ENCODE measurements around the gene DISC1. TPM values are rescaled to one million over a fixed set of nuclear protein-coding genes. Genes with fewer than 3 reads are reported as not detected.

Gene DISC1
- total RNA-seq, 3 donors from 2014 or later, result 12.1 to 18.9 (median 12.4) TPM

- intact Hi-C loops (cut with DNase I; ENCODE audit: low total_unique reads), result no loop called here
- H3K9me3 ChIP-seq, result no peaks in the 10 kb centered on the region
- TF ChIP-seq POLR2A (IDR thresholded peaks at IDR 0.05), result no peak
- TF ChIP-seq, protein P1, sequence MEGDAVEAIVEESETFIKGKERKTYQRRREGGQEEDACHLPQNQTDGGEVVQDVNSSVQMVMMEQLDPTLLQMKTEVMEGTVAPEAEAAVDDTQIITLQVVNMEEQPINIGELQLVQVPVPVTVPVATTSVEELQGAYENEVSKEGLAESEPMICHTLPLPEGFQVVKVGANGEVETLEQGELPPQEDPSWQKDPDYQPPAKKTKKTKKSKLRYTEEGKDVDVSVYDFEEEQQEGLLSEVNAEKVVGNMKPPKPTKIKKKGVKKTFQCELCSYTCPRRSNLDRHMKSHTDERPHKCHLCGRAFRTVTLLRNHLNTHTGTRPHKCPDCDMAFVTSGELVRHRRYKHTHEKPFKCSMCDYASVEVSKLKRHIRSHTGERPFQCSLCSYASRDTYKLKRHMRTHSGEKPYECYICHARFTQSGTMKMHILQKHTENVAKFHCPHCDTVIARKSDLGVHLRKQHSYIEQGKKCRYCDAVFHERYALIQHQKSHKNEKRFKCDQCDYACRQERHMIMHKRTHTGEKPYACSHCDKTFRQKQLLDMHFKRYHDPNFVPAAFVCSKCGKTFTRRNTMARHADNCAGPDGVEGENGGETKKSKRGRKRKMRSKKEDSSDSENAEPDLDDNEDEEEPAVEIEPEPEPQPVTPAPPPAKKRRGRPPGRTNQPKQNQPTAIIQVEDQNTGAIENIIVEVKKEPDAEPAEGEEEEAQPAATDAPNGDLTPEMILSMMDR (IDR thresholded peaks at IDR 0.05), result no peak
- no peak for TF ChIP-seq POLR2AphosphoS5 (IDR thresholded peaks at IDR 0.05)
- H3K27ac ChIP-seq, result no peak overlapping the region
- DNase-seq (ENCODE audit: low spot score in 2 of 2), result no peak
- no peak overlapping the region for H3K4me3 ChIP-seq
- H3K4me1 ChIP-seq, result no peaks in the 10 kb centered on the region
- no peaks in the 10 kb centered on the region for H3K36me3 ChIP-seq
- H3K27me3 ChIP-seq, result no peaks in the 10 kb centered on the region
Measured at GRCh38 chr1:231733063-231733462, 106.5 kb downstream of the DISC1 start.

DNA sequence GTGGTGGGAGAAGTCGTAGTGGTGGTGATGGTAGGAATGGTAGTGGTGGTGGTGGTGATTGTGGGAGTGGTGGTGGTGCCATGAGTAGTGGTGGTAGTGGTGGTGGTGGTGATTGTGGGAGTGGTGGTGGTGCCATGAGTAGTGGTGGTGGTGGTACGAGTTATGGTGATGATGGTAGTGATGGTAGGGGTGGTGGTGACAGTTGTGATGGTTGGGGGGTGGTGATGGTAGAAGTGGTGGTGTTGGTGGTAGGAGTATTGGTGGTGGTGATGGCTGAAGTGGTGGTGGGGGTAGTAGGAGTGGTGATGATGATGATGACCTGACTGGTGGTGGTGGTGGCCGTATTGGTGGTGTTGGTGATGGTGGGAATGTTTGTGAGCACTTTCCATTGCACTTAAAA, 107.1 kb downstream of the DISC1 start:
- TF ChIP-seq, protein P1 (IDR thresholded peaks at IDR 0.05), result no peak
- TF ChIP-seq POLR2AphosphoS5 (IDR thresholded peaks at IDR 0.05) (no peak), POLR2A (IDR thresholded peaks at IDR 0.05) (no peak)
- Histone ChIP-seq H3K27ac (no peak overlapping the region), H3K27me3 (no peaks in the 10 kb centered on the region), H3K9me3 (no peaks in the 10 kb centered on the region), H3K36me3 (no peaks in the 10 kb centered on the region), H3K4me3 (no peak overlapping the region), H3K4me1 (no peaks in the 10 kb centered on the region)
- intact Hi-C loops (cut with DNase I; ENCODE audit: low total_unique reads), result no loop called here
- no peak for DNase-seq (ENCODE audit: low spot score in 2 of 2)

DNA sequence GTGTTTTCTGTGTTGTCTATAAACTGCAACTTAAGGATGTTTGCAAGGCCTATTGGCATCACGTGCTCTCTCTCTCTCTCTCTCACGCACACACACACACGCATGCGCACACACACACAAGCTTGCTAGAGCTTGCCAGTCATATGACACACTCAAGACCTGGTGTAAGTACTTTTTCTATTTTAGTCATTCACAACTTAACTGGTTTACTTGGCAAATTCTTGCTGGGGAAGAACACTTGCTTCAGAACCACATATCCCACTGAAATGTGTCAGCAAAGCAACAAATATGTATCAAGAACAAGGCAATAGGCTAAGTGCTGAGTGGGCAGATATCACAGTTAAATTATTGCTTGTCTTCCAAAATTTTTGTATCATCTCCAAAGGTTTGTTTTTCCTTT, 107.8 kb downstream of the DISC1 start:
- Histone ChIP-seq H3K9me3 (no peaks in the 10 kb centered on the region), H3K27me3 (no peaks in the 10 kb centered on the region), H3K27ac (no peak overlapping the region), H3K36me3 (no peaks in the 10 kb centered on the region), H3K4me1 (no peaks in the 10 kb centered on the region), H3K4me3 (no peak overlapping the region)
- intact Hi-C loops (cut with DNase I; ENCODE audit: low total_unique reads), result no loop called here
- DNase-seq (ENCODE audit: low spot score in 2 of 2), result no peak
- TF ChIP-seq POLR2A (IDR thresholded peaks at IDR 0.05) (no peak), POLR2AphosphoS5 (IDR thresholded peaks at IDR 0.05) (no peak)
- TF ChIP-seq, protein P1 (IDR thresholded peaks at IDR 0.05), result no peak

GRCh38 chr1:231735411-231735810, 108.8 kb downstream of the DISC1 start:
- intact Hi-C loops (cut with DNase I; ENCODE audit: low total_unique reads), result no loop called here
- Histone ChIP-seq H3K9me3 (no peaks in the 10 kb centered on the region), H3K27me3 (no peaks in the 10 kb centered on the region), H3K4me1 (no peaks in the 10 kb centered on the region), H3K27ac (no peak overlapping the region), H3K36me3 (no peaks in the 10 kb centered on the region), H3K4me3 (no peak overlapping the region)
- no peak for TF ChIP-seq POLR2AphosphoS5 (IDR thresholded peaks at IDR 0.05)
- no peak for TF ChIP-seq POLR2A (IDR thresholded peaks at IDR 0.05)
- TF ChIP-seq, protein P1 (IDR thresholded peaks at IDR 0.05), result no peak
- no peak for DNase-seq (ENCODE audit: low spot score in 2 of 2)

GRCh38 chr1:231735941-231736340, 109.4 kb downstream of the DISC1 start:
- intact Hi-C loops (cut with DNase I; ENCODE audit: low total_unique reads), result no loop called here
- no peak overlapping the region for H3K27ac ChIP-seq
- no peak overlapping the region for H3K4me3 ChIP-seq
- TF ChIP-seq POLR2AphosphoS5 (IDR thresholded peaks at IDR 0.05) (no peak), POLR2A (IDR thresholded peaks at IDR 0.05) (no peak)
- TF ChIP-seq, protein P1 (IDR thresholded peaks at IDR 0.05), result no peak
- H3K36me3 ChIP-seq, result no peaks in the 10 kb centered on the region
- no peaks in the 10 kb centered on the region for H3K27me3 ChIP-seq
- no peak for DNase-seq (ENCODE audit: low spot score in 2 of 2)
- no peaks in the 10 kb centered on the region for H3K9me3 ChIP-seq
- no peaks in the 10 kb centered on the region for H3K4me1 ChIP-seq
